Effector memory CD4-positive, alpha-beta T cell (primary cell): Measurements from ENCODE around the gene TAL1.

Source experiments
- DNase-seq, 3 donors: peaks; one replicate each; pipeline ENCODE4 v3.0.0-alpha.2; 2020
- H3K27ac ChIP-seq: 2 replicates; pipeline ENCODE4 v1.7.0; 2013; ENCODE audit warnings: mild to moderate bottlenecking, low read length, moderate library complexity; ENCODE audit not compliant: insufficient read depth, poor library complexity, severe bottlenecking
- H3K27me3 ChIP-seq: replicated peaks from 2 replicates; pipeline ENCODE4 v1.7.0; 2013; ENCODE audit warnings: mild to moderate bottlenecking, low read length; ENCODE audit not compliant: insufficient read depth, control insufficient read depth, poor library complexity, severe bottlenecking
- H3K36me3 ChIP-seq: 2 replicates; pipeline ENCODE4 v1.7.0; 2013; ENCODE audit warnings: mild to moderate bottlenecking, low read length, moderate library complexity; ENCODE audit not compliant: control insufficient read depth, insufficient read depth
- H3K4me1 ChIP-seq: 2 replicates; pipeline ENCODE4 v1.7.0; 2013; ENCODE audit warnings: low read length, mild to moderate bottlenecking; ENCODE audit not compliant: control insufficient read depth, insufficient read depth, poor library complexity, severe bottlenecking
- H3K4me3 ChIP-seq: 2 replicates; pipeline ENCODE4 v1.7.0; 2013; ENCODE audit warnings: low read length, low read depth, mild to moderate bottlenecking; ENCODE audit not compliant: insufficient read depth, poor library complexity, severe bottlenecking
- H3K9me3 ChIP-seq: 2 replicates; pipeline ENCODE4 v1.7.0; 2013; ENCODE audit warnings: mild to moderate bottlenecking, low read length, moderate library complexity; ENCODE audit not compliant: control insufficient read depth

The TAL1 gene

DNA sequence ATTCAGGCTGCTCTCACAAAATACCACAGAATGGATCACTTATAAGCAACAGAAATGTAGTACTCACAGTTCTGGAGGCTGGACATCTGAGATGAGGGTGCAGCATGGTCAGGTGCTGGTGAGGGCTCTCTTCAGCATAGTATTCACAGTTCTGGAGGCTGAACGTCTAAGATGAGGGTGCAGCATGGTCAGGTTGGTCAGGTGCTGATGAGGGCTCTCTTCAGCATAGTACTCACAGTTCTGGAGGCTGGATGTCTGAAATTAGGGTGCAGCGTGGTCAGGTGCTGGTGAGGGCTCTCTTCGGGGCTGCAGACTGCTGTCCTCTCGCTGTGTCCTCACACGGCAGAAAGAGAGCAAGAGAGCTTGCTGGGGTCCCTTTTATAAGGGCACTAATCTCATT, 59.2 kb downstream of the TAL1 start:
- Histone ChIP-seq H3K27me3 (no peaks in the 10 kb centered on the region), H3K4me1 (no peaks in the 10 kb centered on the region), H3K27ac (no peak overlapping the region), H3K36me3 (no peaks in the 10 kb centered on the region), H3K9me3 (no peaks in the 10 kb centered on the region), H3K4me3 (no peak overlapping the region)
- DNase-seq = no peak
